CD14-positive monocyte (primary cell): Measurements from ENCODE around the gene RIF1. TPM values are rescaled to one million over a fixed set of nuclear protein-coding genes. Genes with fewer than 3 reads are reported as not detected.

ENCODE experiments used
- DNase-seq, 3 donors: peaks; one replicate each; pipeline ENCODE4 v3.0.0-alpha.2; 2011 to 2022
- H2AFZ ChIP-seq: 2 replicates; pipeline ENCODE4 v1.6.0; 2012; ENCODE audit warnings: mild to moderate bottlenecking, low read depth, low read length, inconsistent platforms; ENCODE audit not compliant: insufficient read depth, poor library complexity, severe bottlenecking
- H3K27ac ChIP-seq, 2 donors: 1 replicate in 1 of 2; 2 replicates in 1 of 2; pipeline ENCODE4 v1.5.1; 2012 to 2013; ENCODE audit warnings: low read length in 2 of 2, control low read depth in 1 of 2, inconsistent platforms in 1 of 2, low read depth in 1 of 2, mild to moderate bottlenecking in 1 of 2
- H3K27me3 ChIP-seq, 2 donors: one replicate each; pipeline versions ENCODE4 v1.6.0 to v1.6.1; 2011 to 2013; ENCODE audit warnings: low read length in 2 of 2; ENCODE audit not compliant: control insufficient read depth in 2 of 2, insufficient read depth in 2 of 2
- H3K36me3 ChIP-seq, 2 donors: replicated peaks in 1 of 2; 1 replicate in 1 of 2; 2 replicates in 1 of 2; pipeline versions ENCODE4 v1.5.1 to v1.6.1; 2012 to 2013; ENCODE audit warnings: low read length in 2 of 2, control low read depth in 1 of 2, inconsistent platforms in 1 of 2, mild to moderate bottlenecking in 1 of 2; ENCODE audit not compliant: insufficient read depth in 2 of 2, control insufficient read depth in 1 of 2
- H3K4me1 ChIP-seq, 2 donors: 1 replicate in 1 of 2; 2 replicates in 1 of 2; pipeline versions ENCODE4 v1.5.1 to v1.6.1; 2012 to 2013; ENCODE audit warnings: low read length in 2 of 2, control low read depth in 1 of 2, inconsistent platforms in 1 of 2, mild to moderate bottlenecking in 1 of 2, moderate library complexity in 1 of 2; ENCODE audit not compliant: insufficient read depth in 2 of 2, control insufficient read depth in 1 of 2
- H3K4me2 ChIP-seq: replicated peaks from 2 replicates; pipeline ENCODE3; 2012; ENCODE audit warnings: low read length, moderate library complexity, mild to moderate bottlenecking; ENCODE audit not compliant: poor library complexity, severe bottlenecking; ENCODE audit errors: extremely low read depth
- H3K4me3 ChIP-seq, 3 experiments: fragments of 200-600 bp in 1 of 3; sonication (generic) in 1 of 3; replicated peaks in 1 of 3; 1 replicate in 2 of 3; 2 replicates in 1 of 3; pipeline ENCODE4 v1.5.1; 2011 to 2013; ENCODE audit warnings: low read length in 3 of 3, mild to moderate bottlenecking in 3 of 3, control low read depth in 2 of 3, low read depth in 2 of 3, inconsistent platforms in 1 of 3, moderate library complexity in 1 of 3
- H3K79me2 ChIP-seq: 2 replicates; pipeline ENCODE4 v1.6.0; 2012; ENCODE audit warnings: mild to moderate bottlenecking, control low read depth, inconsistent platforms, low read length, moderate library complexity; ENCODE audit not compliant: insufficient read depth
- H3K9ac ChIP-seq: 2 replicates; pipeline ENCODE4 v1.6.0; 2017; ENCODE audit warnings: low read length, mild to moderate bottlenecking; ENCODE audit not compliant: insufficient read depth, poor library complexity, severe bottlenecking
- H3K9me3 ChIP-seq, 2 donors: replicated peaks in 1 of 2; 1 replicate in 1 of 2; 2 replicates in 1 of 2; pipeline versions ENCODE4 v1.5.1 to v1.6.1; 2012 to 2013; ENCODE audit warnings: low read length in 2 of 2, control low read depth in 1 of 2; ENCODE audit not compliant: control insufficient read depth in 1 of 2, insufficient read depth in 1 of 2
- H4K20me1 ChIP-seq: 2 replicates; pipeline ENCODE4 v1.6.0; 2012; ENCODE audit warnings: mild to moderate bottlenecking, low read length, control low read depth, moderate library complexity; ENCODE audit not compliant: insufficient read depth
- H3K27ac Mint-ChIP-seq, 7 donors: one replicate each; pipeline ENCODE4 v1.8.0; 2020; ENCODE audit warnings: mild to moderate bottlenecking in 7 of 7, mixed read lengths in 7 of 7, moderate library complexity in 6 of 7, inconsistent platforms in 2 of 7
- H3K27me3 Mint-ChIP-seq, 3 donors: one replicate each; pipeline ENCODE4 v1.8.0; 2021 to 2022; ENCODE audit warnings: low read depth in 3 of 3, mild to moderate bottlenecking in 3 of 3, mixed read lengths in 3 of 3, moderate library complexity in 3 of 3, inconsistent platforms in 1 of 3
- H3K36me3 Mint-ChIP-seq, 2 donors: one replicate each; pipeline ENCODE4 v1.8.0; 2020; ENCODE audit warnings: mixed read lengths in 2 of 2, inconsistent platforms in 1 of 2, mild to moderate bottlenecking in 1 of 2
- H3K4me1 Mint-ChIP-seq: one replicate; pipeline ENCODE4 v1.8.0; 2020; ENCODE audit warnings: mild to moderate bottlenecking, mixed read lengths
- H3K4me3 Mint-ChIP-seq, 2 donors: one replicate each; pipeline ENCODE4 v1.8.0; 2020; ENCODE audit warnings: mild to moderate bottlenecking in 2 of 2, mixed read lengths in 2 of 2, moderate library complexity in 1 of 2
- H3K9me3 Mint-ChIP-seq, 7 donors: one replicate each; pipeline ENCODE4 v1.8.0; 2020 to 2022; ENCODE audit warnings: mixed read lengths in 7 of 7, mild to moderate bottlenecking in 6 of 7, moderate library complexity in 6 of 7, inconsistent platforms in 2 of 7
- WGBS: methylation state at CpG from one replicate; pipeline ENCODE4 v1.1.5; 2013; ENCODE audit warnings: missing lambda C conversion rate; ENCODE audit not compliant: insufficient coverage; 5-methylcytosine and 5-hydroxymethylcytosine counted together
- intact Hi-C, 2 donors: fragments of 100-400 bp; cut with micrococcal nuclease; formaldehyde crosslinking; loops; one replicate each; pipeline versions ENCODE4 v1.15.0 to v1.15.1; 2023
- polyA plus RNA-seq, 3 donors: library from polyadenylated mRNA; depleted of rRNA in 1 of 3; unstranded in 2 of 3; stranded (reverse) in 1 of 3; fragments of 300-500 nt in 2 of 3; fragments of >200 nt in 1 of 3; fragmentation: Illumina TruSeq in 2 of 3; gene quantifications; 1 replicate in 2 of 3; 2 replicates in 1 of 3; pipeline ENCODE4 v1.2.3, GENCODE V29; 2012 to 2021
- TF ChIP-seq, protein P1 (sequence below): fragments of 200-600 bp; IDR thresholded peaks from one replicate; pipeline ENCODE4 v1.8.0; 2022; ENCODE audit warnings: antibody characterized with exemption, mild to moderate bottlenecking

The RIF1 gene
- polyA plus RNA-seq, 3 donors, result 3.8 to 9.3 (median 6.5) TPM

DNA sequence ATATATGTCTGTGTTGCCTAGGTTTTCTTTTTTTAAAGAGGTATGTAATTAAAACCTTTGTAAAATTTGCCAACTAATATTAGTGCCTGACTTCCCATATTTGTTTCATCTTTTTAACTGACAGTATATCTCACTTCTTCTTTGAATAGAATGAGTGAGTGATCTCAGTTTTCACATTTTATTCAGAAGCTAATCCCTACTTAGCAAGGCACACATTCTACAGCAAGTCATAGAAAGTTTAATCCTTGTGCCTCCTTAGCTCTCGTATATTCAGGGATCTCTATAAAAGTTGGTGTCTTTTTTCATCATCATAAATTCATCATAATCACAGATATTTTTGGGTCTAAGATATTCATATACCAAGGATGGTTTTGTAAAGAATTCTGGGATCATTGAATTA lies 66.6 kb downstream of the RIF1 start:
- peaks cover 37% of the 10 kb centered on the region for H3K4me1 Mint-ChIP-seq
- no peak overlapping the region for H3K4me3 Mint-ChIP-seq
- H3K9me3 Mint-ChIP-seq, result peaks cover 0 to 3% (median 0%) of the 10 kb centered on the region in 7 donors
- H3K27ac ChIP-seq, result peak overlapping the region in 1 of 2 donors; percentile 67
- H3K36me3 ChIP-seq, result peaks cover 22 to 39% of the 10 kb centered on the region in 2 donors
- no peaks in the 10 kb centered on the region for H3K27me3 Mint-ChIP-seq
- H3K27me3 ChIP-seq, result no peaks in the 10 kb centered on the region
- no peak overlapping the region for H2AFZ ChIP-seq
- no peak overlapping the region for H3K9ac ChIP-seq
- H3K36me3 Mint-ChIP-seq, result peaks cover 31 to 40% of the 10 kb centered on the region in 2 donors
- no peaks in the 10 kb centered on the region for H4K20me1 ChIP-seq
- TF ChIP-seq, protein P1, sequence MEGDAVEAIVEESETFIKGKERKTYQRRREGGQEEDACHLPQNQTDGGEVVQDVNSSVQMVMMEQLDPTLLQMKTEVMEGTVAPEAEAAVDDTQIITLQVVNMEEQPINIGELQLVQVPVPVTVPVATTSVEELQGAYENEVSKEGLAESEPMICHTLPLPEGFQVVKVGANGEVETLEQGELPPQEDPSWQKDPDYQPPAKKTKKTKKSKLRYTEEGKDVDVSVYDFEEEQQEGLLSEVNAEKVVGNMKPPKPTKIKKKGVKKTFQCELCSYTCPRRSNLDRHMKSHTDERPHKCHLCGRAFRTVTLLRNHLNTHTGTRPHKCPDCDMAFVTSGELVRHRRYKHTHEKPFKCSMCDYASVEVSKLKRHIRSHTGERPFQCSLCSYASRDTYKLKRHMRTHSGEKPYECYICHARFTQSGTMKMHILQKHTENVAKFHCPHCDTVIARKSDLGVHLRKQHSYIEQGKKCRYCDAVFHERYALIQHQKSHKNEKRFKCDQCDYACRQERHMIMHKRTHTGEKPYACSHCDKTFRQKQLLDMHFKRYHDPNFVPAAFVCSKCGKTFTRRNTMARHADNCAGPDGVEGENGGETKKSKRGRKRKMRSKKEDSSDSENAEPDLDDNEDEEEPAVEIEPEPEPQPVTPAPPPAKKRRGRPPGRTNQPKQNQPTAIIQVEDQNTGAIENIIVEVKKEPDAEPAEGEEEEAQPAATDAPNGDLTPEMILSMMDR, result no peak
- peaks cover 54% of the 10 kb centered on the region for H3K79me2 ChIP-seq
- no peaks in the 10 kb centered on the region for H3K9me3 ChIP-seq
- peak overlapping the region in 5 of 7 donors; percentile 1 to 66 (median 27) for H3K27ac Mint-ChIP-seq
- intact Hi-C loops, result no loop called here
- DNase-seq, result no peak
- H3K4me2 ChIP-seq, result no peak overlapping the region
- no CpG with 5 or more reads among the region's 1 CpG for WGBS
- no peak overlapping the region for H3K4me3 ChIP-seq
- H3K4me1 ChIP-seq, result peaks cover 26 to 40% of the 10 kb centered on the region in 2 donors

DNA sequence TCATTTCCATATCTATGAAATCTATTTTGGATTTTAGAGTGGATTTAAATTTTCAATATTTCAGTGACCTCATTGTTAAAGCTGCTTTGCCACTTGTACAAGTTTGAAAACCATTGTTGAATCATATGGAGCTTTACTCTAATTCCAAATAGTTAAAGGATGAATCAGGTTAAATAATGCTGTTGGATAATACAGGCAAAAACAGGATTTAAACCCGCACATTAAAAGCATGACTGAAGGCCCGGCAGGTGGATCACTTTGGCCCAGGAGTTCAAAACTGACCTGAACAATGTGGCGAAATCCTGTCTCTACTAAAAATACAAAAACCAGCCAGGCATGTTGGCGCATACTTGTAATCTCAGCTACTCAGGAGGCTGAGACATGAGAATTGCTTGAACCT lies 68.3 kb downstream of the RIF1 start:
- H3K4me3 Mint-ChIP-seq, result no peak overlapping the region
- TF ChIP-seq, protein P1, result no peak
- peaks cover 31 to 54% of the 10 kb centered on the region in 2 donors for H3K36me3 ChIP-seq
- peaks cover 26% of the 10 kb centered on the region for H3K4me1 Mint-ChIP-seq
- H2AFZ ChIP-seq, result no peak overlapping the region
- intact Hi-C loops, result no loop called here
- H3K27ac ChIP-seq, result no peak overlapping the region
- no peak for DNase-seq
- 100% methylated on average over 3 of the region's 4 CpGs for WGBS
- H3K4me3 ChIP-seq, result no peak overlapping the region
- H3K36me3 Mint-ChIP-seq, result peaks cover 34 to 49% of the 10 kb centered on the region in 2 donors
- peaks cover 48% of the 10 kb centered on the region for H3K79me2 ChIP-seq
- H4K20me1 ChIP-seq, result no peaks in the 10 kb centered on the region
- H3K4me1 ChIP-seq, result peaks cover 24 to 37% of the 10 kb centered on the region in 2 donors
- H3K27me3 Mint-ChIP-seq, result no peaks in the 10 kb centered on the region
- peaks cover 0 to 2% (median 0%) of the 10 kb centered on the region in 7 donors for H3K9me3 Mint-ChIP-seq
- H3K27me3 ChIP-seq, result no peaks in the 10 kb centered on the region
- no peak overlapping the region for H3K4me2 ChIP-seq
- H3K9ac ChIP-seq, result no peak overlapping the region
- H3K9me3 ChIP-seq, result no peaks in the 10 kb centered on the region
- H3K27ac Mint-ChIP-seq, result peak overlapping the region in 1 of 7 donors; percentile 45
